Liver (tissue), 9 donors: ENCODE data around the gene DPY19L3. TPM values are rescaled to one million over a fixed set of nuclear protein-coding genes. Genes with fewer than 3 reads are reported as not detected.

ENCODE experiments used
- DNase-seq: peaks from one replicate; pipeline ENCODE4 v3.0.0-alpha.2; 2017; ENCODE audit warnings: low spot score
- H3K27ac ChIP-seq, 2 donors: one replicate each; pipeline ENCODE4 v1.7.0; 2013; ENCODE audit warnings: inconsistent platforms in 2 of 2, low read length in 2 of 2, control low read depth in 1 of 2, low read depth in 1 of 2, mild to moderate bottlenecking in 1 of 2
- H3K27me3 ChIP-seq, 4 donors: one replicate each; pipeline versions ENCODE4 v1.6.1 to v1.7.0; 2013; ENCODE audit warnings: low read length in 3 of 4, inconsistent platforms in 1 of 4, mild to moderate bottlenecking in 1 of 4, moderate library complexity in 1 of 4; ENCODE audit not compliant: control insufficient read depth in 4 of 4, insufficient read depth in 4 of 4
- H3K36me3 ChIP-seq, 4 donors: one replicate each; pipeline versions ENCODE4 v1.6.1 to v1.7.0; 2013; ENCODE audit warnings: low read length in 3 of 4, mild to moderate bottlenecking in 3 of 4, low read depth in 1 of 4, moderate library complexity in 1 of 4; ENCODE audit not compliant: control insufficient read depth in 4 of 4, insufficient read depth in 3 of 4
- H3K4me1 ChIP-seq, 4 donors: one replicate each; pipeline versions ENCODE4 v1.6.1 to v1.7.0; 2013; ENCODE audit warnings: low read length in 3 of 4, mild to moderate bottlenecking in 3 of 4, moderate library complexity in 1 of 4; ENCODE audit not compliant: control insufficient read depth in 4 of 4, insufficient read depth in 4 of 4
- H3K4me3 ChIP-seq, 3 donors: one replicate each; pipeline versions ENCODE4 v1.6.1 to v1.7.0; 2013; ENCODE audit warnings: low read length in 3 of 3, control low read depth in 1 of 3, low read depth in 1 of 3, mild to moderate bottlenecking in 1 of 3
- H3K9ac ChIP-seq, 2 donors: one replicate each; pipeline ENCODE4 v1.7.0; 2013; ENCODE audit warnings: low read length in 2 of 2, mild to moderate bottlenecking in 2 of 2, moderate library complexity in 2 of 2, control low read depth in 1 of 2, low read depth in 1 of 2
- H3K9me3 ChIP-seq, 4 donors: one replicate each; pipeline versions ENCODE4 v1.6.1 to v1.7.0; 2013; ENCODE audit warnings: low read length in 3 of 4; ENCODE audit not compliant: control insufficient read depth in 4 of 4
- ATF3 ChIP-seq: IDR thresholded peaks from 2 replicates; pipeline ENCODE4 v1.6.1; 2016; ENCODE audit warnings: antibody characterized with exemption
- CTCF ChIP-seq: fragments of 150-350 bp; IDR thresholded peaks from 2 replicates; pipeline ENCODE4 v1.5.1; 2017; ENCODE audit warnings: improper control_type of control experiment, low read depth, low read length; ENCODE audit not compliant: missing input control
- EGR1 ChIP-seq, 2 donors: IDR thresholded peaks; 2 replicates each; pipeline ENCODE4 v1.6.1; 2016 to 2018; ENCODE audit warnings: antibody characterized with exemption in 2 of 2, low read depth in 2 of 2
- FOXA1 ChIP-seq: IDR thresholded peaks from 2 replicates; pipeline ENCODE4 v1.6.1; 2016; ENCODE audit warnings: antibody characterized with exemption
- FOXA2 ChIP-seq: IDR thresholded peaks from 2 replicates; pipeline ENCODE4 v1.6.1; 2016; ENCODE audit warnings: antibody characterized with exemption
- GABPA ChIP-seq, 2 donors: IDR thresholded peaks in 1 of 2; conservative IDR thresholded peaks in 1 of 2; 2 replicates each; pipeline ENCODE4 v1.6.1; 2016; ENCODE audit warnings: antibody characterized with exemption in 2 of 2, mild to moderate bottlenecking in 1 of 2, moderate library complexity in 1 of 2
- HNF4A ChIP-seq, 2 donors: conservative IDR thresholded peaks; 2 replicates each; pipeline ENCODE4 v1.6.1; 2016; ENCODE audit warnings: antibody characterized with exemption in 2 of 2, mild to moderate bottlenecking in 2 of 2
- HNF4G ChIP-seq: IDR thresholded peaks from 2 replicates; pipeline ENCODE4 v1.6.1; 2016; ENCODE audit warnings: antibody characterized with exemption
- JUND ChIP-seq, 2 donors: IDR thresholded peaks; 2 replicates each; pipeline ENCODE4 v1.6.1; 2016; ENCODE audit warnings: antibody characterized with exemption in 2 of 2
- MAX ChIP-seq: IDR thresholded peaks from 2 replicates; pipeline ENCODE4 v1.6.1; 2016; ENCODE audit warnings: antibody characterized with exemption
- NR2F2 ChIP-seq: IDR thresholded peaks from 2 replicates; pipeline ENCODE4 v1.6.1; 2016; ENCODE audit warnings: antibody characterized with exemption
- RAD21 ChIP-seq, 2 donors: IDR thresholded peaks; 2 replicates each; pipeline ENCODE4 v1.6.1; 2016; ENCODE audit warnings: antibody characterized with exemption in 2 of 2, mild to moderate bottlenecking in 2 of 2
- REST ChIP-seq: IDR thresholded peaks from 2 replicates; pipeline ENCODE4 v1.6.1; 2016; ENCODE audit warnings: antibody characterized with exemption, mild to moderate bottlenecking
- RXRA ChIP-seq, 2 donors: IDR thresholded peaks; 2 replicates each; pipeline ENCODE4 v1.6.1; 2017 to 2018; ENCODE audit warnings: antibody characterized with exemption in 2 of 2, mild to moderate bottlenecking in 1 of 2
- SP1 ChIP-seq: IDR thresholded peaks from 2 replicates; pipeline ENCODE4 v1.6.1; 2018; ENCODE audit warnings: antibody characterized with exemption, mild to moderate bottlenecking
- TAF1 ChIP-seq: conservative IDR thresholded peaks from 2 replicates; pipeline ENCODE4 v1.6.1; 2016; ENCODE audit warnings: antibody characterized with exemption, mild to moderate bottlenecking
- YY1 ChIP-seq: IDR thresholded peaks from 2 replicates; pipeline ENCODE4 v1.6.1; 2016; ENCODE audit warnings: antibody characterized with exemption, mild to moderate bottlenecking
- ZBTB33 ChIP-seq: IDR thresholded peaks from 2 replicates; pipeline ENCODE4 v1.6.1; 2016; ENCODE audit warnings: antibody characterized with exemption
- WGBS: extraction: QIAGEN DNeasy Blood & Tissue Kit; methylation state at CpG from one replicate; pipeline ENCODE4 v1.1.7; 2013; 5-methylcytosine and 5-hydroxymethylcytosine counted together
- polyA plus RNA-seq, 2 donors: library from polyadenylated mRNA; stranded (reverse) in 1 of 2; unstranded in 1 of 2; fragments of 200-250 nt in 1 of 2; fragments of >200 nt in 1 of 2; fragmentation: Nextera tagmentation in 1 of 2; extraction: Ambion mirVana in 1 of 2; gene quantifications; one replicate each; pipeline versions ENCODE4 v1.2.1 to v1.2.3, GENCODE V29; 2013 to 2015
- total RNA-seq, 2 donors: library from RNA; depleted of rRNA; stranded (reverse); fragments of >200 nt; gene quantifications; one replicate each; pipeline ENCODE4 v1.2.3, GENCODE V29; 2014
- donor health status: healthy.
- donor health status: healthy.
- donor health status: healthy.
- donor health status: healthy.
- donor health status: healthy.

Gene DPY19L3
- total and polyA plus RNA-seq, 4 donors: 2.7 to 13.0 (median 7.4) TPM

- Histone ChIP-seq H3K36me3 (peaks cover 0 to 2% (median 0%) of the 10 kb centered on the region in 4 donors), H3K4me3 (no peak overlapping the region), H3K27me3 (no peaks in the 10 kb centered on the region), H3K9me3 (no peaks in the 10 kb centered on the region), H3K4me1 (no peaks in the 10 kb centered on the region), H3K9ac (no peak overlapping the region), H3K27ac (no peak overlapping the region)
- WGBS: 94% methylated on average over 4 of the region's 4 CpGs
- no peak for DNase-seq
- no peak for TF ChIP-seq MAX
Observed at GRCh38 chr19:32450217-32450616, 44.6 kb downstream of the DPY19L3 start.

GRCh38 chr19:32453736-32454135 lies 48.2 kb downstream of the DPY19L3 start:
- no peaks in the 10 kb centered on the region for H3K9me3 ChIP-seq
- no peak overlapping the region for H3K27ac ChIP-seq
- DNase-seq: no peak
- H3K4me3 ChIP-seq: no peak overlapping the region
- TF ChIP-seq ATF3 (no peak), HNF4G (no peak), YY1 (no peak), RXRA (IDR thresholded peaks at IDR 0.05) (no peak), FOXA2 (no peak), SP1 (no peak), TAF1 (no peak), EGR1 (IDR thresholded peaks at IDR 0.05; ENCODE audit: low read depth in 2 of 2) (no peak), REST (no peak), HNF4A (conservative IDR thresholded peaks at IDR 0.05) (no peak), GABPA (IDR thresholded peaks at IDR 0.05 in 1 of 2, conservative IDR thresholded peaks at IDR 0.05 in 1 of 2) (no peak), MAX (no peak), NR2F2 (no peak), JUND (IDR thresholded peaks at IDR 0.05) (no peak), FOXA1 (no peak), CTCF (no peak), ZBTB33 (no peak), RAD21 (IDR thresholded peaks at IDR 0.05) (no peak)
- WGBS: 93% methylated on average over 2 of the region's 2 CpGs
- peaks cover 0 to 6% (median 3%) of the 10 kb centered on the region in 4 donors for H3K36me3 ChIP-seq
- H3K4me1 ChIP-seq: peaks cover 0 to 1% (median 0%) of the 10 kb centered on the region in 4 donors
- no peaks in the 10 kb centered on the region for H3K27me3 ChIP-seq
- no peak overlapping the region for H3K9ac ChIP-seq
